HG02798 (cell line): ENCODE measurements around the gene NKX6-1.

Experiments used
- ATAC-seq: cut with Tn5 transposase; IDR thresholded peaks from one replicate; pipeline ENCODE4 v1.9.1; 2021; ENCODE audit warnings: mild to moderate bottlenecking; ENCODE audit not compliant: unreplicated experiment, poor library complexity

The NKX6-1 gene

GRCh38 chr4:84499624-84499982 lies 511 bp upstream of the NKX6-1 start:
- ATAC-seq, result no peak

GRCh38 chr4:84498203-84498934 lies 723 bp downstream of the NKX6-1 start:
- no peak for ATAC-seq

- no peak for ATAC-seq
These were observed 1.4 kb downstream of the NKX6-1 start for GRCh38 chr4:84497504-84498202.

- no peak for ATAC-seq
These were observed 2.2 kb downstream of the NKX6-1 start for GRCh38 chr4:84496706-84497503.

- ATAC-seq, result no peak
These were observed 2.8 kb downstream of the NKX6-1 start for GRCh38 chr4:84496331-84496705.

- no peak for ATAC-seq
These were observed 3.3 kb downstream of the NKX6-1 start for GRCh38 chr4:84495794-84496261.

GRCh38 chr4:84495118-84495793 lies 3.8 kb downstream of the NKX6-1 start:
- no peak for ATAC-seq

- no peak for ATAC-seq
These were observed 4.6 kb downstream of the NKX6-1 start for GRCh38 chr4:84494531-84494930.

- ATAC-seq, result no peak
These were observed 5.0 kb downstream of the NKX6-1 start for GRCh38 chr4:84494076-84494475.

GRCh38 chr4:84493092-84493850 lies 5.8 kb downstream of the NKX6-1 start:
- ATAC-seq, result no peak

GRCh38 chr4:84492737-84493091 lies 6.4 kb downstream of the NKX6-1 start:
- ATAC-seq, result no peak

- ATAC-seq, result no peak
These were observed 6.8 kb downstream of the NKX6-1 start for GRCh38 chr4:84492290-84492689.

- ATAC-seq, result no peak
These were observed 7.6 kb downstream of the NKX6-1 start for GRCh38 chr4:84491481-84491880.

GRCh38 chr4:84490663-84491062 lies 8.4 kb downstream of the NKX6-1 start:
- ATAC-seq, result no peak

- ATAC-seq, result no peak
These were observed 14.9 kb downstream of the NKX6-1 start for GRCh38 chr4:84484236-84484635.

GRCh38 chr4:84483688-84484087 lies 15.4 kb downstream of the NKX6-1 start:
- no peak for ATAC-seq

- ATAC-seq, result no peak
These were observed 16.2 kb downstream of the NKX6-1 start for GRCh38 chr4:84482564-84483563.

- no peak for ATAC-seq
These were observed 17.2 kb downstream of the NKX6-1 start for GRCh38 chr4:84481860-84482245.
